GM19467 (cell line): ENCODE data around the gene MEF2D.

Experiments used
- ATAC-seq: cut with Tn5 transposase; IDR thresholded peaks from one replicate; pipeline ENCODE4 v1.9.1; 2021; ENCODE audit warnings: mild to moderate bottlenecking, moderate library complexity; ENCODE audit not compliant: unreplicated experiment

MEF2D gene

GRCh38 chr1:156471496-156472490 is 28.8 kb downstream of the MEF2D start:
- no peak for ATAC-seq

DNA sequence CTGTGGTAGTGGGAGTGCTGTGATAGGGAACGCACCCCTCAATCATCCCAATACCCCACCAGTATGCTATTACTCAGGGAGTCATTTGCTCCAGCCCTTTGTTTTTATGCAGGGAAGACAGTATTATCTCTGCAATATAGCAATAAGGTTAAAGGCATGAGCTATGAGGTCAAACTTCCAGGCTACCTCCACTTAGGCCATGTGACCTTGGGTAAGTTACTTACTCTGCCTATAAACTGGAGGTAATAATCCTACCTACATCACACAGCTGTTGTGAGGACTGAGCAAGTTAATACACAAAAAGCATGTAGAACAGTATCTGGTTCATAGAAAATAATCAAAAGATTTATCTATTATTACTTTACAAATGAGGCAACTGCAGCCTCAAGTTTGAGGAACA is 30.1 kb downstream of the MEF2D start:
- ATAC-seq = no peak

- no peak for ATAC-seq
These were observed 31.8 kb downstream of the MEF2D start for GRCh38 chr1:156468693-156469345.

GRCh38 chr1:156467906-156468305 is 32.7 kb downstream of the MEF2D start:
- no peak for ATAC-seq

DNA sequence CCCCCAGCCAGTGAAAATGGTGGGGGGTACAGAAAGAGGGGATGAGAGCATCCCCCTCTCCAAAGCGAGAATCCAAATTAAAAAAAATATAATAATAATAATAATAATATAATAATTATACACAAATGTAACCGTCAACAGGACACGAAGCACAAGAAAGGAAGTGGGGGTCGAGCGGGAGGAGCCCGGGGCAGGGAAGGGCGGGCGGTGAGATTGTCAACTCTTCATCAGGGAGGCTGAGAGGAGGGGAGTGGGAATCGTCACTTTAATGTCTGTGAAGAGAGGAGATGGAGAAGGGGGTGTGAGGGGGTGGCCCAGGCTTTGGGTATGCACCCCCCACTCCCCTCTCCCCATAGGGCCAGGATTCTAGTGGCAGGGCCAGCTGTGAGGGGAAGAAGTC is 33.2 kb downstream of the MEF2D start:
- no peak for ATAC-seq

DNA sequence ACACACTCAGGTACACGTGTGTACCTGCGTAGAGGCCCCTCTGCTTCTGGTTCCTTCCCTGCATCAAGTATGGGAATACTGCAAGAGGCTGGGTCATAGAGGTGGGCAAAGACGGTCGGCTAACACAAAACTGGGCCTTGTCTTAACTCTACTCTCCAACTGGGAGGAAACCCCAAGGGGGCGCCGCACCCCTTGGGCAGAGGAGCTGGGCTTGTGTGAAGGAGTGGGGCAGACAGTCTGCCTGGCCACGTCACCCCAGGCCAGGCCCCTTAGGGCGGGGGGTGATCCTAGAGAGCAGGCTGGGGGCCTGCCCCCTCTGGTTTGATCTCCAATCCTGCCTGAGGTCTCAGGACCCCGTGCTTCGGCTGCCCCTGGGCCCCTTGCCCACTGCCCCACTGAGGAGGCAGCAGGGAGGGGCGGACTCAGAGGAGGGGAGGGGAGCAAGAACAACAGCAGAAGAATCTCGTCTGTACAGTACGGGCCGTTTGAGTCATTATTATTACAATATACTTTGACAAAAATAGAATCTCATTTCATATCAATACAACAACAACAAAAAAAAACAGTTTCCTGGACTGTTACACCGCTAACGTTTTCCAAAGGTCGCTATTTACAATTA is 34.7 kb downstream of the MEF2D start:
- ATAC-seq = no peak

GRCh38 chr1:156464825-156465452 is 35.6 kb downstream of the MEF2D start:
- ATAC-seq = no peak

DNA sequence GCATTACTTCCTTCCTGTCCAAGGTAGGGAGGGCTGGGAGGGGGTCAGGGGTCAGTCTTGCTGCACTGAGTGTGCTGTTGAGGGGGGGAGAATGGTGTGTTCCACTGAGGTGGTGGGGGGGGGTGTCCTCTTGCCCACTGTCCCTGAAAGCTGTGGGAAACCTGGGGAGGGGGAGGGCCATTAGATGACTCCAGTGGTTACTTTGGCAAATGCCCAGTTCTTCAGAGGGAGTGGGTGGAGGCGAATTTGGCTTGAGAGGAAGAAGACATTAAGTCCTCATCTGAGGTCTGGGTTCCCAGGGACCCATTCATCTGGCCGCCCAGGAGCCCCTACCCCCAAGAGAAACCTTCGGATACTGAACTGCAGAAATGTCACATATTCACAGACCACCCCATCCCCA is 36.2 kb downstream of the MEF2D start:
- ATAC-seq = no peak

DNA sequence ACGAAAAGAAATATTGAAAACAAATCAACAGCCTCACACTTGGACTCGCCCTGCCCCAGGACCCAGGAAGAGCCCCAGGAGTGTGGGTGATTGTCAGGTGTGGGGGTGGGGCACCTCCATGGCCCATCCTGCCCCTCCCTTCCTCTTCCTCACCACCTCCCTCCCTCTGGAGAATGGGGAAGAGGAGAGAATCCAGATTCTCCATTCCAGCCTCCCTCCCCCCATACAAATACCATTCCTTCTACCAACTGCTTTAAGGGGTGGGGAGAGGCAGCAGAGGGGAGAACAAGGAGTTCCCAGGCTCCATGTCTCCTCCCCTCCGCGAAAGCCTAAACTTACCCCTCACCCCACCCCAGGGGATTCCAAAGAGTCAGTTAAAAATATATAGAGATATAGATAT is 36.7 kb downstream of the MEF2D start:
- no peak for ATAC-seq

DNA sequence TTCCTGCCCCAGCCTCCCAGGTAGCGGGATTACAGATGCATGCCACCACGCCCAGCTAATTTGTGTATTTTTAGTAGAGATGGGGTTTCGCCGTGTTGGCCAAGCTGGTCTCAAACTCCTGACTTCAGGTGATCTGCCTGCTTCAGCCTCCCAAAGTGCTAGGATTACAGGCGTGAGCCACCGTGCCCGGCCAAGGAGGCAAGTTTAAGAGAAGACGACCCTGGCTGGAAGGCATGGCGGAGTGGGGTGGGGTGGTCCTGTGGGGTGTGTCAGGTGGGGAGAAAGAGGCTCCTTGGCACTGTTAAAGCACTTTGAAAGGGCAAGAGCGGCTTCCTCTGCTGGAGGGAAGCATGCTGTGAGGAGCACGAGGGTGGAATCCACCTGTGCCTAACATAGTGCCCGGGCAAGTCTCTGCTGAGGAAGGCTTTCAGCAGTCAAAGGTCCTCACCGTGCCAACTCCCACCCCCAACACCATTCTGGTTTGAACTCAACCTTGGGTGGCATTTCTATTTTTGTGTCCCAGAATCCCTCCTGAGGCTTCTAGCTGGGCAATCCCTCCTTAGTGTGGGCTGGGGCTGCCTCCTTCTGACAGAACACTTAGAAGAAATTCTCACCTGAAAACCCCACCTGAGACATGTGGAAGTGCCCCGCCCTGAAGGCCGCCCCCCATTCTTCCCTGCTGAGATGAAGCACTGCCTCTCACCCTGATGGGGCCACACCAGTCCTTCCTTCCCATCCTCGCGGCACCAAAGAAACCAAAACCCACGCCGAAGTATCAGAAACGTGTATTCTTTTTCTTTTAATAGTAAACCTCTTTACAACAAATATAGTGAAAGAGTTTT is 37.4 kb downstream of the MEF2D start:
- ATAC-seq = no peak

DNA sequence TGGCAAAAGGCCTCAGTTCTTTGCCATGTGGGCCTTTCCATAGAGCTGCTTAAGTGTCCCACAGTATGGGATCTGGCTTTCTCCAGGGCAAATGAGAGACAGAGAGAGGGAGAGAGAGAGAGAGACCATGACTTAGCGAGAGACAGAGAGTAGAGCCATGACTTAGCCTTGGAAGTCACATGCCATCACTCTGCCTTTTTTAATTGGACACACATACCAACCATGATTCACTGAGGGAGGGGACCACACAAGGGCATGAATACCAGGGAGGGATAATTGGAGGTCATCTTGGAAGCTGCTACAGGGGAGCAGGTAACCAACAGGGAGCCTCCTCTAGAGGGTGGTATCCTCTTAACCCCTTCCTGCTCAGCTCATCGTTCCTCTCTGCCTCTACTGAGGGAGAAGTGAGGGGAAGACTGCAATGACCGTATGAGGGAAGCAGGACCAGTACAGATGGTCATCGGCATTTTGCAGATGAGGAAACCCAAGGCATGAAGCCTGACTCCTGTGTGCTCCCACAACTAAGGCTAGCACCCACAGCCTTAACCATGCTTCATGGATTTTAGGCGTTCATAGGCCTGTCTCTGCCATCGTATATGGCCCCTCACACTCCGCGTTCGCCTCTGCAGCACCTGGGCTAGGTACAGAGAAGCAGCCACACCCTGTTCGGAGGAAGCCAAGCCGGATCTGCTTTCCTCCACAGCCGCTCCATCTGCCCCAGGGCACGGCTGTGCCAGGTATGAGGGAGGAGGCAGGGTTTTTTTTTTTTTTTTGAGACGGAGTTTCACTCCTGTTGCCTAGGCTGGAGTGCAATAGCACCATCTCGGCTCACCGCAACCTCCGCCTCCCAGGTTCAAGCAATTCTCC is 38.6 kb downstream of the MEF2D start:
- no peak for ATAC-seq

GRCh38 chr1:156461109-156461508 is 39.5 kb downstream of the MEF2D start:
- no peak for ATAC-seq

DNA sequence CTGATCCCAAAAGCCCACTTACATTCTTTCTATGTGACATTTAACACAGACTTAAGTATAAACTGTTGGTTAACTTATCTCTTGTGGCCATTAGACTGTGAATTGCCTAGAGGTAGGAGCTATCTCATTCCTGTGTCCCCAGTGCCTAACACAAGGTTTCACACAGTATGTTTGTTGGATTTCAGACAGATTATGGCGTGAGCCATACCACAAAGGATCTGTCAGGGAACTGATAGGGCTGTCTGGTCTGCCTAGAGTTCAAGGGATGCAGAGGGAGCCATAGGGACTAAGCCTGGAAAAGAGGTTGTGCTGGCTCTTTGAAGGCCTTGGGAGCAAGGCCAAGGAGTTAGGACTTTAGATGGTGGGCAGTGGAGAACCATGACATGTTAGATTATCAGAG is 40.0 kb downstream of the MEF2D start:
- ATAC-seq = no peak

DNA sequence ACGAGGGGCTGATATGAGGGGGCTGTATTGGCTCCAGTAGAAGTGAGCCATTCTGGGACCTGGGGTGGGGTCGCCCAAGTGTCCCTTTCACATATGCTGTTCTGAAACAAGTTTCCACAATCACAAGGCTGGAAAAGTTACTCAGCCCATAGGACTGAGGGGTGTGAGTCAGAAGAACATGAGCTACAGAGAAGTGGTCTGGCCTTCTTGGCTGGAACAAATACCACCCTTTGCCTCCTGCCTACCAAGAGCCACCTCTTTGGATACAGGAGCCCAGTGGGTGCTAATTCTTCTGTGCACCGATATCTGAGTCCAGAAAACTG is 42.4 kb downstream of the MEF2D start:
- no peak for ATAC-seq

GRCh38 chr1:156456625-156457465 is 43.7 kb downstream of the MEF2D start:
- peak; percentile 74 for ATAC-seq

DNA sequence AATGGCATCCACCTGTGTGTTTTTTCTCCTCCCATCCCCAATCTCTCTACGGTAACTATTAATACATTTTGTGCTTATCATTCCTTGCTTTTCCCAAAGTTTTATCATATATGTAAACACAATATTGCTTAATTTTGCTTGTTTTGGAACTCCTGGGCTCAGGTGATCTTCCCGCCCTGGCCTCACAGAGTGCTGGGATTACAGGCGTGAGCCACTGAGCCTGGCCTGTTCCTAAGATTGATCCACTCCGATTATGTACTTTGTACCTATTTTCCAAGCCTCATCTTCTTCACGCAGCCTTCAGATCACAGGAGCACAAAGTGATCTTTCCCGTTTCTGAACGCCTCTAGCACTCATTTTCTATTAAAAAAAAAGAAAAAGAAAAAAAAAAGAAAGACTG is 45.2 kb downstream of the MEF2D start:
- ATAC-seq = no peak

DNA sequence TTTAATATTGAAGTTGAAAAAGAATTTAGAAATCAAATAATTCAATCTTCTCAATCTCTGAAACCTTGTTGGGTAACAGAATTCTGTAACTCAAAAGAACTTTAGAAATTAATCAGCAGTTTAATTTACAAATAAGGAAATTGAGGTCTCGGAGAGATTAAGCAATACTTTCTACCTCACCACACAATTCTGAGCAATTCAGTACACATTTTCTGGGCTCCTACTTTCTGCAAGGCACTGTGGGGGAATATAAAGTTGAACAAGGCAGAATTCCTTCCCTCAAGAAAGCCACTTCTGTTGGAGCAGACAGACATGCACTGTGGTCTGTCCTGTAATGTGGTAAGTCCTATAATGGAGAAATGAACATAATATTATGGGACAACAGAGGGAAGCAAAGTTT is 47.7 kb downstream of the MEF2D start:
- no peak for ATAC-seq

- no peak for ATAC-seq
These were observed 48.9 kb downstream of the MEF2D start for GRCh38 chr1:156451505-156452160.
